Inflammatory macrophage (primary cell): ENCODE data around the gene TNRC6C.
"Not testable (repeated sequence)": the region's sequence is repeated elsewhere in the genome, so short reads cannot be mapped to it uniquely, and the experiment has no call there.

Source experiments
- DNase-seq, 2 donors: peaks; one replicate each; pipeline ENCODE4 v3.0.0-alpha.2; 2020 to 2022

The TNRC6C gene

GRCh38 chr17:78127239-78127887 lies 168.9 kb downstream of the TNRC6C start:
- peak; percentile 90 to 92 for DNase-seq

- DNase-seq = no peak
These were observed 169.5 kb downstream of the TNRC6C start for GRCh38 chr17:78127888-78128550.

DNA sequence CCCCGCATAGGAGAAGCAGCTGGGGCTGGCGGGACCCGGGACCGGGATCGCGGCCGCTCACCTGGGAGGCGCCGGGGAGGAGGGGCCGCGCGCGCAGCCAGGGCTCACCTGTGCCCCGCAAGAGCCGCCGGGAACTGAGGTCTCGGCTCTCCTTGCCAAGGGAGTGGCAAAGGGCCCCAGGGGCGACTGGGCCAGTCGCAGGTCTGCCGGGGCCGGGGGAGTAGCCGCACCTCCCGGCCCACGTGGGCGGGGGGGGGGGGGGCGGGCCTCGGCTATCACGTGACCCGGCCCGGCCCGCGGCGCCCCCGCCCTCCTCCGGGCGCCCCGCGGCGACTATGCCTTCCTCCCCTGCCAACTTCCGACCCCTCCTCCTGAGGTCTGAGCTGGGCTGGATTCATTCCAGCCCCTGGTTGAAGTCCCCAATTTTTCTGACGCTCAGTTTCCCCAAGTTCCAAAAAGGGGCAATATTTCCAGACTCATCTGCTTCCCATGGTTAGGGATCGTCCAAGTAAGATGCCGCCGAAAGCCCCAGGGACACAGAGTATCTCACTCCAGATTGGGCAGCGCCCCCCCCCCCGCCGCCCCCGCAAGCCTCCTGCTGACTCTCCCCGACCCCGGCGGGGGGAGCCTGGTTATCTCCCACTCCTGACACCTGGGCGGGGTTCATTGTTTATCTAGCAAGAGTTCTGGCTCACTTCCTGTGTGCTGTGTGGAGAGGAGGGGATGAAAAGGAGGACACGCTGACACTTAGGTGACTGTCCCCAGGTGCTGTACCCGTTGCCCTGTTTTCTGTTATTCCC lies 170.2 kb downstream of the TNRC6C start, which contains the start of gene TMC6:
TMC6 (minus strand) TSS at position 205 of the 800 bp plus-strand sequence. CDS start 1,923 bp downstream, outside the sequence.
- DNase-seq = peak; percentile 33 to 65

DNA sequence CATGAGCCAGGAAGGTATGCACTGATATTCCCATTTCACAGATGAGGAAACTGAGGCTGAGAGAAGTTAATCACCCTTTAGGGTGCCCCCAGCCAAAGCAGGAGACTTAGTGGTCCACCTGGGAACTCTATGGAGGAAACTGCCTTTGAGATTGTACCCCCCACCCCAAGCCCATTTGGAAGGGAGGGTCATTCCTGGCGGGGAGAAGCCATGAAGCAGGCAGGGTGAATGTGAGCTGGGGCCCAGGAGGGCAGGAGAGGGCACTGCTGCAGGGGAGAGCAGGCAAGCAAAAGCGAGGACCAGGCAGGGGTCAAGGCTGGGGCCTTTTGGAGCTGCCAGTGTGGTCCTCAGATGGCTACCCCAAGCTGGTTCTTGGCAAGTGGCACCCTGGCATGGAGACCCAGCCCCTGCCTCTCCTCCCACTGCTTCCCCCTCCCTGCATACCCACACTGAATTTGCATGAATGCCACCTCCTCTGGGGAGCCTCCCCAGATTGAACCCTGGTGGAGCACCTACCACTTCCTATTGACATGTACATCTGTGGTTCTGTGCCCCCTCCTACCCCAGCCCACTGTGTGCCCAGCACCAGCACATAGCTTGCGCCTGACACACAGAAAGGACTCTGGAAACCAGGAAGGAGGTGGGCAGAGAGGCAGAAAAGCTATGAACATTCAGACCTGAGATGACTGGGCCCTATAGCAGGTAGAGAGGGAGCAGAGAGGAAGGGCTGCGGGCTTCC lies 171.0 kb downstream of the TNRC6C start:
- DNase-seq = no peak

DNA sequence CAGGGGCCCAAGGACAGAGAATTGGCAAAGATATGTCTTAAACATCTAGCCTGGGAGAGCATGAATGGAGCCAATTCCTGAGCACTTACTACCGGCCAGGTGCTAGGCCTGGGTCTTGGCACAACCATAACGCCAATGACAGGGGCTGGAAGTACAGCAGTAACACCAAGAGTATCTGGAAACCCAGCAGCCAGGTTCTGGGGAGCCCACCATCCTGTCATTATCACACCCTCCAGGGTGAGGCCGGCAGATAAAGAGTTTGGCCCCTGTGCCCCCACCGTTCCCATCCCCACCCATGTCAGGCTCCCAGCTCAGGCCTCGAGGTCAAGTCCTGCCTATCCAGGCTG lies 171.6 kb downstream of the TNRC6C start:
- no peak for DNase-seq

GRCh38 chr17:78130437-78131101 lies 172.1 kb downstream of the TNRC6C start, which contains the start of gene TMC8:
Gene TMC8 (plus strand): TSS chr17:78130771. CDS start chr17:78131589, 818 bp downstream.
- DNase-seq = peak; percentile 57 to 58

DNA sequence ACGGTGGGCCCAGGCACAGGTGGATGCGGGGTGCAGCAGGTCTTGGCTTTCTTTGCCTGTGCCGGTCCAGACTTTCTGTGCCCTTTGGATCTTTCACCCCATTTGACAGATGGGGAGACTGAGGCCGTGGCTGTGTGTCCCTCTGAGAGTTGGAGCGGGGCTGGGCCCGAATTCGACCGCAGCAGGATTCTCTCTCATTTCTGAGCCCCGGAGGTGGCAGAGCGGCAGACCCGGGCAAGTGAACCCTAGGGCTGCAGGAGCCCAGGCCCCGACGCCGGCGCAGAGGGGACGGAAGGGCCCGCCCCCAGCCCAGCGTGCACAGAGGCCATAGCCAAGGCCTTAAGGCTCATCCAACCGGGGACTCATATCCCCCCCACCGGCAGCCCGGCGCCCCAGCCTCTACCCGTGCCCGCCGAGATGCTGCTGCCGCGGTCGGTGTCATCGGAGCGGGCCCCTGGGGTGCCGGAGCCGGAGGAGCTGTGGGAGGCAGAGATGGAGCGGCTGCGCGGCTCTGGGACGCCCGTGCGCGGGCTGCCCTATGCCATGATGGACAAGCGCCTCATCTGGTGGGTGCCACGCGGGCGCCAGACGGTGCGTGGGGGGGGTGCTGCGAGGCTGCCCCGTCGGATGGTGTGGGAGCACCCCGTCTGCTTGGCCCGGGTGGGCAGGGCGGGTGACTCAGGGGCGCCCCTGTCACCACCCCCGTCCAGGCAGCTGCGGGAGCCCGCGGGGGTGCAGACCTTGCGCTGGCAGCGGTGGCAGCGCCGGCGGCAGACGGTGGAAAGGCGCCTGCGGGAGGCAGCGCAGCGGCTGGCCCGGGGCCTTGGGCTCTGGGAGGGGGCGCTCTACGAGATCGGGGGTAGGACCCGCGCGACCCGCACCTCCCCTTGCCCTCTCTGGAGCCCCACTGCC lies 172.9 kb downstream of the TNRC6C start:
- peak; percentile 27 to 69 for DNase-seq

- DNase-seq = no peak
These were observed 173.7 kb downstream of the TNRC6C start for GRCh38 chr17:78132084-78132676.

DNA sequence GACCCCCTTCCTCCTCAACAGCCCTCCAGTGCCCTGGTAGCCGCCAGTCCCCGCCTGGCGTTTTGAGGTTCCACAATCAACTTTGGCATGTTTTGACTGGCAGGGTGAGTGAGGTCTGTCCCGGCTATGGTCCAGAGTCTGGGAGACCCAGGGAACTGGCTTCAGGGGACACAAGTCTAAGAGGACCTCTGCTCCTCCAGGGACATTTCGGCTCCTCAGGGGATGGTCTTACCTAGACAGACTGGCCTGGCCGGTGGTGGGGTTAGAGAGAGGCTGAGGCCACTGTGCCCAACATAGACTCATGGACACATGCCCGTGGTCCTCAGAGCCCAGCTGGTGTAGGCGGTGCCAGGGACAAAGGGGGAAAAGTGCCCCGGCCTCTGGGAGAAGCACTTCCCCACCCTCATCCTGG lies 174.3 kb downstream of the TNRC6C start:
- no peak for DNase-seq

- no peak for DNase-seq
These were observed 174.9 kb downstream of the TNRC6C start for GRCh38 chr17:78133179-78133951.

GRCh38 chr17:78133971-78134898 lies 175.7 kb downstream of the TNRC6C start:
- peak; percentile 44 to 57 for DNase-seq

DNA sequence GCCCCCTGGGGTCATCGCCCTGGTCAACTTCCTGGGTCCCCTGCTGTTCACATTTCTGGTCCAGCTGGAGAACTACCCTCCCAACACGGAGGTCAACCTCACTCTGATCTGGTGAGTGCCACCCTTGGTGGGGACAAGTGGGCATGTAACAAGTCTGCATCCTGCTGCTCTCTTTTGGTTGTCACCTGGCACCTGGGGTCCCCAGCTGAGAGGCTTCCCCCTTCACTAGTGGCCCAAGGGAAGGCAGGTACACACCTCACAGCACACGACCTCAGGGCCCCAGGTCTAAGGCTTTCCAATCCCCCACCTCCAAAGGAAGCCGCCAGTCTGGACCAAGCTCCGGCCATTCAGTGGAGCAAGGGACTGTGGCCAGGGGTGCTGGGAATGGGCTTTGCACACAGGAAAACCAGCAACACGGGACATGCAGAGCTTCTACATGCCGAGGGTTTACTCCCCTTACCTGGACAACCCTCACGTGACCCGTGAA lies 176.4 kb downstream of the TNRC6C start:
- no peak for DNase-seq

GRCh38 chr17:78135858-78136500 lies 177.5 kb downstream of the TNRC6C start:
- no peak for DNase-seq

DNA sequence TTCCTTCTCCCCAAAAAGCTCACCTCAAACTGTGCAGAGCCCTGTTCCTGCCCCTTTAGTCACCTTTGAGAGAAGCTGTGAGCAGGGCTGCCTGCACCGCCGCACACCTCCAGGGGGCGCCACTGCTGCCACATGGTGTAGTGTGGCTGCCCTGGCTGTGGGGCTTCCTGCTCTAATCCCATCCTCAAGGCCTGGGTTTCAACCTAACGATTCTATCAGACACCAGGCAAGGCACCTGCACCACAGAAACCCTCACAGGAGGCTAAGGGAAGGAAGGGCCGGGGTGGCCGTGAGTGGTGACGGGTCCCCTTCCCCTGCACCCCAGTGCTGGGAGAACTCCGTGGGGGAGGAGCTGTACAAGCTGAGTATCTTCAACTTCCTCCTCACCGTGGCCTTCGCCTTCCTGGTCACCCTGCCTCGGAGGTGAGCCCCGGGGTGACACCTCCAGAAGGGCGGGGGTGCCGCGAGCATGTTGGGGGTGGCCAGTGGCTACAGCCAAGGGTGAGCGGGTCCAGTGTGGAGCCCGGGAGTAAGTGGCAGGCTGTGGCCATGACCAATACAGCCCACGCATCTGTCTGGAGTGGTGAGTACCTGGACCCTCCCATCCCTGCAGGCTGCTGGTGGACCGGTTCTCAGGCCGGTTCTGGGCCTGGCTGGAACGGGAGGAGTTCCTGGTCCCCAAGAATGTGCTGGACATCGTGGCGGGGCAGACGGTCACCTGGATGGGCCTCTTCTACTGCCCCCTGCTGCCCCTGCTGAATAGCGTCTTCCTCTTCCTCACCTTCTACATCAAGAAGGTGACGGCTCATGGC lies 179.1 kb downstream of the TNRC6C start:
- peak in 1 of 2 donors; percentile 13 for DNase-seq

DNA sequence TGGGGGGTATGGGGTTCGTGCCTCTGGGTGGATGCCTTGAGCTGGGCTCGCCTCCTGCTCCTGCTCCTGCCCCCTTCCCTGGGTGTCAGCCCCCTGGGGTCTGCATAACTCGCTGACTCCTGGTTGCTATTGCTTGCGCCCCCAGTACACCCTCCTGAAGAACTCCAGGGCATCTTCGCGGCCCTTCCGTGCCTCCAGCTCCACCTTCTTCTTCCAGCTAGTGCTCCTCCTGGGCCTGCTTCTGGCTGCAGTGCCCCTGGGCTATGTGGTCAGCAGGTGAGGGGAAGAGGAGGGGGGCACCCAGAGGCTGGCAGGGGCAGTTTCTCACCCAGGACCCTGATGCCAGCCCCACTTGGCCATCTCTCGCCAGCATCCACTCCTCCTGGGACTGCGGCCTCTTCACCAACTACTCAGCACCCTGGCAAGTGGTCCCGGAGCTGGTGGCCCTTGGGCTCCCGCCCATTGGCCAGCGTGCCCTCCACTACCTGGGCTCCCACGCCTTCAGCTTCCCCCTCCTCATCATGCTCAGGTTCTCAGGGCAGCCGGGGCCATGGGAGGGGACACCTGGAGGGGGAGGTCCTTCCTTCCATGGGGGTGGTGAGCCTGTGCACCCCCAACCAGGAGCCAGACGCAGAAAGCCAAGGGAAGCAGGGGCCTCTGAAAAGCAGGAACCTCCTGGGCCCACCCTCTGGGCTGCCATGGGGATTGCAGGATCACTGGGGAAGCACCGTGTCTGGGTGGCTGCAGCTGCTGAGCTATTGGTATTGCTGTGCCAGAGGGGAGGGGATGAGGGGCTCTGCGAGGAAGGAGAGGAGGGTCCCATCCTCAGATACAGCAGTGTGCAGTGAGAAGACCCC lies 179.9 kb downstream of the TNRC6C start:
- peak in 1 of 2 donors; percentile 49 for DNase-seq

- not testable (repeated sequence) for DNase-seq
These were observed 181.3 kb downstream of the TNRC6C start for GRCh38 chr17:78139861-78140168.
